ENCODE data around the gene OR6Y1. TPM values are rescaled to one million over a fixed set of nuclear protein-coding genes. Genes with fewer than 3 reads are reported as not detected.

OR6Y1 gene
- total and polyA plus RNA-seq, 2 of the 13 experiments (the other 11 are each of a cell fraction or from before 2014, with no cell fraction given): not detected

DNA sequence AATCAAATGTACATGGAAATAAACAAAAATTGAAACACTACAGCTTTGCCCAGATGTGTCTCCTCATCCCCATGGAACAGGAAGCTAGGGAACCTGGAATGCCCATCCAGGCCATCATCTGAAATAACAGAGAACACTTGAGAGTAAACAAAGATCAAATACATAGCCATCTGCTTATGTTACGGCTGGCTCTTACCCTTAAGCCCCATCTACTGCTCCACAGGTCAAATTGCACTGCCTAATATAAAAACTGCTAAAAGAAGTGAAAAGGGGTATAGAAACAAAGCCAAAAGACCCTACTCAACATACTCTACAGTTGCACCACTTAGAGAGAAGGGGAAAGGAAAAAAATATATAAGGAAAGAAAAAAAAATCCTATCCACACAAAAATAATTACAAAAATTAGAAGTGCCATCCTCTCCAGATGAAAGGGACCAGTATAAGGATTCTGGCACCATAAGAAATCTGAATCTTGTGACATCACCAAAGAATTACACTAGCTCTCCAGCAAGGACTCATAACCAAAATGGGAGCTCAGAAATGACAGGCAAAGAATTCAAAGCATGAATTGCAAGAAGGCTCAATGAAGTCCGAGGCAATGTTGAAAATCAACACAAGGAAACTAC, 26.9 kb downstream of the OR6Y1 start (continued):
- TF ChIP-seq, protein P1, sequence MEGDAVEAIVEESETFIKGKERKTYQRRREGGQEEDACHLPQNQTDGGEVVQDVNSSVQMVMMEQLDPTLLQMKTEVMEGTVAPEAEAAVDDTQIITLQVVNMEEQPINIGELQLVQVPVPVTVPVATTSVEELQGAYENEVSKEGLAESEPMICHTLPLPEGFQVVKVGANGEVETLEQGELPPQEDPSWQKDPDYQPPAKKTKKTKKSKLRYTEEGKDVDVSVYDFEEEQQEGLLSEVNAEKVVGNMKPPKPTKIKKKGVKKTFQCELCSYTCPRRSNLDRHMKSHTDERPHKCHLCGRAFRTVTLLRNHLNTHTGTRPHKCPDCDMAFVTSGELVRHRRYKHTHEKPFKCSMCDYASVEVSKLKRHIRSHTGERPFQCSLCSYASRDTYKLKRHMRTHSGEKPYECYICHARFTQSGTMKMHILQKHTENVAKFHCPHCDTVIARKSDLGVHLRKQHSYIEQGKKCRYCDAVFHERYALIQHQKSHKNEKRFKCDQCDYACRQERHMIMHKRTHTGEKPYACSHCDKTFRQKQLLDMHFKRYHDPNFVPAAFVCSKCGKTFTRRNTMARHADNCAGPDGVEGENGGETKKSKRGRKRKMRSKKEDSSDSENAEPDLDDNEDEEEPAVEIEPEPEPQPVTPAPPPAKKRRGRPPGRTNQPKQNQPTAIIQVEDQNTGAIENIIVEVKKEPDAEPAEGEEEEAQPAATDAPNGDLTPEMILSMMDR (CRISPR knock-in tag; IDR thresholded peaks at IDR 0.05): peak; percentile 57
- TF ChIP-seq, protein P2, sequence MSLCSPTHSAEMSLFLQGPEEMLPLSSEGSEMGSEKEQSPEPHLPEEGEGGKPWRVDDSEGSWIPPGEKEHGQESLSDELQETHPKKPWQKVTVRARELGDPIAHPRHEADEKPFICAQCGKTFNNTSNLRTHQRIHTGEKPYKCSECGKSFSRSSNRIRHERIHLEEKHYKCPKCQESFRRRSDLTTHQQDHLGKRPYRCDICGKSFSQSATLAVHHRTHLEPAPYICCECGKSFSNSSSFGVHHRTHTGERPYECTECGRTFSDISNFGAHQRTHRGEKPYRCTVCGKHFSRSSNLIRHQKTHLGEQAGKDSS (CRISPR knock-in tag; IDR thresholded peaks at IDR 0.05; ENCODE audit: borderline replicate concordance, low read depth): no peak
- no peak for TF ChIP-seq ZFP36L1 (CRISPR knock-in tag; IDR thresholded peaks at IDR 0.05)
- TF ChIP-seq, protein P3, sequence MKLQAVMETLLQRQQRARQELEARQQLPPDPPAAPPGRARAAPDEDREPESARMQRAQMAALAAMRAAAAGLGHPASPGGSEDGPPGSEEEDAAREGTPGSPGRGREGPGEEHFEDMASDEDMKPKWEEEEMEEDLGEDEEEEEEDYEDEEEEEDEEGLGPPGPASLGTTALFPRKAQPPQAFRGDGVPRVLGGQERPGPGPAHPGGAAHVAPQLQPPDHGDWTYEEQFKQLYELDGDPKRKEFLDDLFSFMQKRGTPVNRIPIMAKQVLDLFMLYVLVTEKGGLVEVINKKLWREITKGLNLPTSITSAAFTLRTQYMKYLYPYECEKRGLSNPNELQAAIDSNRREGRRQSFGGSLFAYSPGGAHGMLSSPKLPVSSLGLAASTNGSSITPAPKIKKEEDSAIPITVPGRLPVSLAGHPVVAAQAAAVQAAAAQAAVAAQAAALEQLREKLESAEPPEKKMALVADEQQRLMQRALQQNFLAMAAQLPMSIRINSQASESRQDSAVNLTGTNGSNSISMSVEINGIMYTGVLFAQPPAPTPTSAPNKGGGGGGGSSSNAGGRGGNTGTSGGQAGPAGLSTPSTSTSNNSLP (IDR thresholded peaks at IDR 0.05; ENCODE audit: low read depth, low read length): no peak
- no peak for TF ChIP-seq ZNF567 (CRISPR knock-in tag; IDR thresholded peaks at IDR 0.05; ENCODE audit: borderline replicate concordance)
- no peak for TF ChIP-seq ZNF335 (CRISPR knock-in tag; IDR thresholded peaks at IDR 0.05)
- no peak for TF ChIP-seq ZNF703 (CRISPR knock-in tag; IDR thresholded peaks at IDR 0.05; ENCODE audit: borderline replicate concordance)
- no peak for TF ChIP-seq ELF3 (CRISPR knock-in tag; IDR thresholded peaks at IDR 0.05)
- no peak for TF ChIP-seq RFX5 (IDR thresholded peaks at IDR 0.05; ENCODE audit: low read depth, low read length)
- no peak for TF ChIP-seq FOXA1 (IDR thresholded peaks at IDR 0.05)
- peak; percentile 40 for TF ChIP-seq FOXA1 (CRISPR knock-in tag; IDR thresholded peaks at IDR 0.05)

Measured in HepG2 (cell line).